Measurements from ENCODE around the gene FKBP5.
A peak's percentile ranks its signal among the peaks of the same experiment; 100 is the strongest.

The FKBP5 gene

GRCh38 chr6:35663447-35664235, 25.1 kb downstream of the FKBP5 start:
- ChIA-PET CTCF (interaction anchor here (0.7 to 1.3 kb wide), 3 partner anchors 17 to 64 kb away, joined by 3 read pairs; no protein-coding TSS in a partner anchor), POLR2A (ENCODE audit: low non-redundant PET) (no interaction called here)
- peak overlapping the region; percentile 68 for H3K27ac ChIP-seq
- no peak for DNase-seq (ENCODE audit: low spot score)
- TF ChIP-seq CTCF (conservative IDR thresholded peaks at IDR 0.05; ENCODE audit: low read depth): no peak

DNA sequence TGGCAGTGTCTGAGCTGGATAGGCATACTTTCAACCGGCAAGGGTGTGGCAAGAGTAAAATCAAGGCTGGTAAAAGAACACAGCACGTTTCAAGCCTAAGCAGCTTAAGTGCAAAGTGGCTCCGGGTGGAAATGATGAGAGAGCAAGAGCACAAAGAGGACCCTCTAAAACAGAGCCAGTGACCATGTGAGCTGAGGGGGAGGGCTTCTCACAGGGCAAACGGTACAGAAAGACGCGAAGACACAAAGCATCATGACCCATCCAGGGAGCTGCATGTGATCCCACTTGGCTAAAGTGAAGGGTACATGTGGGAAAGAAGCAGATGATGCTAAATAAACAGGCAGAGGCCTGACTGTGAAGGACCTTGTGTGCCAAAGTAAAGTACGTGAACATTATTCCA, 25.7 kb downstream of the FKBP5 start:
- peak overlapping the region; percentile 68 for H3K27ac ChIP-seq

GRCh38 chr6:35654883-35655282, 33.8 kb downstream of the FKBP5 start:
- ChIA-PET POLR2A (ENCODE audit: low non-redundant PET) (no interaction called here), CTCF (no interaction called here)
- no peak for TF ChIP-seq CTCF (conservative IDR thresholded peaks at IDR 0.05; ENCODE audit: low read depth)
- H3K27ac ChIP-seq: peak overlapping the region; percentile 46
- no peak for DNase-seq (ENCODE audit: low spot score)

More for the DNA sequence above, 25.7 kb downstream of the FKBP5 start:
- CTCF ChIA-PET: interaction anchor here (0.7 to 1.3 kb wide), 3 partner anchors 16 to 65 kb away, joined by 3 read pairs; no protein-coding TSS in a partner anchor
- DNase-seq (ENCODE audit: low spot score): no peak
- no peak for TF ChIP-seq CTCF (conservative IDR thresholded peaks at IDR 0.05; ENCODE audit: low read depth)
- POLR2A ChIA-PET (ENCODE audit: low non-redundant PET): no interaction called here

DNA sequence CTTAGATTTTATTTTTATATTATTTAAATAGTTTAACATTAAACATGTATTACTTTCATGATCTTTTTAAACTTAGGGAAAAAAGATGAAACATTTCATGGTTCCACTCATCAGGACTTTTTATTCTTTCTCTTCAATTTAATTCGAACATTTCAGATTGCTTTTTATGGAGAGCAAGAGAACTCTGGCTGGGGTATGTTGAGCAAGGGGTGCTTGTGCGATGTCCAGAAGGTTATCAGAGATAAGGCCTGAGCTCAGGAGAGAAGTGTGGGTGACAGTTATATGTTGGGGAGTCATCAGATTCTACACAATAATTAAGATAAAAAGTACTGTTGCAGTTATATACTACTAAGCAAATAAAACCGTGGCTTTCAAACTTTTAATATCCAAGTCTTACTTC, 37.5 kb downstream of the FKBP5 start:
- TF ChIP-seq CTCF (conservative IDR thresholded peaks at IDR 0.05; ENCODE audit: low read depth): no peak
- ChIA-PET CTCF (no interaction called here), POLR2A (ENCODE audit: low non-redundant PET) (no interaction called here)
- DNase-seq (ENCODE audit: low spot score): no peak
- no peak overlapping the region for H3K27ac ChIP-seq

GRCh38 chr6:35650015-35650414, 38.7 kb downstream of the FKBP5 start:
- ChIA-PET POLR2A (ENCODE audit: low non-redundant PET) (no interaction called here), CTCF (interaction anchor here (0.6 to 0.7 kb wide), 2 partner anchors 48 to 50 kb away, joined by 3 to 8 read pairs; no protein-coding TSS in a partner anchor)
- DNase-seq (ENCODE audit: low spot score): no peak
- TF ChIP-seq CTCF (conservative IDR thresholded peaks at IDR 0.05; ENCODE audit: low read depth): no peak
- H3K27ac ChIP-seq: no peak overlapping the region

- POLR2A ChIA-PET (ENCODE audit: low non-redundant PET): no interaction called here
- CTCF ChIA-PET: no interaction called here
- TF ChIP-seq CTCF (conservative IDR thresholded peaks at IDR 0.05; ENCODE audit: low read depth): no peak
- DNase-seq (ENCODE audit: low spot score): no peak
- H3K27ac ChIP-seq: no peak overlapping the region; the same call in 1 of the 2 replicates
Observed at GRCh38 chr6:35648203-35648602, 40.5 kb downstream of the FKBP5 start.
